GM20000 (cell line): Measurements from ENCODE around the gene ACSS3.

Experiments
- DNase-seq: peaks from one replicate; pipeline ENCODE4 v3.0.0; 2012; ENCODE audit warnings: low spot score
- CTCF ChIP-seq: IDR thresholded peaks from 2 replicates; pipeline ENCODE4 v1.5.1; 2012; ENCODE audit warnings: mild to moderate bottlenecking, control low read depth; ENCODE audit errors: extremely low read depth, missing control alignments

Gene ACSS3

GRCh38 chr12:81284137-81284536 lies 206.3 kb downstream of the ACSS3 start:
- TF ChIP-seq CTCF, result no peak
- DNase-seq, result no peak

GRCh38 chr12:81288651-81289050 lies 210.8 kb downstream of the ACSS3 start:
- no peak for DNase-seq
- TF ChIP-seq CTCF, result no peak

- no peak for DNase-seq
- TF ChIP-seq CTCF, result no peak
Observed at GRCh38 chr12:81294325-81295190, 216.7 kb downstream of the ACSS3 start.

GRCh38 chr12:81295251-81295650 lies 217.4 kb downstream of the ACSS3 start:
- DNase-seq, result no peak
- no peak for TF ChIP-seq CTCF

GRCh38 chr12:81296556-81297305 lies 218.9 kb downstream of the ACSS3 start:
- TF ChIP-seq CTCF, result no peak
- DNase-seq, result no peak

GRCh38 chr12:81297601-81298000 lies 219.7 kb downstream of the ACSS3 start:
- DNase-seq, result no peak
- no peak for TF ChIP-seq CTCF

GRCh38 chr12:81300454-81300853 lies 222.6 kb downstream of the ACSS3 start:
- no peak for TF ChIP-seq CTCF
- DNase-seq, result no peak
